SIG-M5 treated with dmso at 0.1 percent for 504 hours (cell line): Measurements from ENCODE around the gene NCAM2.

Experiments used
- DNase-seq: peaks from one replicate; lab custom pipeline; 2025; ENCODE audit not compliant: unreplicated experiment; lab: John Stamatoyannopoulos, UW

The NCAM2 gene

GRCh38 chr21:21025742-21026141 lies 27.5 kb downstream of the NCAM2 start:
- DNase-seq, result no peak

- DNase-seq, result no peak
These were observed 30.1 kb downstream of the NCAM2 start for GRCh38 chr21:21028275-21028820.

- peak; percentile 94 for DNase-seq
These were observed 31.0 kb downstream of the NCAM2 start for GRCh38 chr21:21029164-21029563.

- DNase-seq, result no peak
These were observed 32.1 kb downstream of the NCAM2 start for GRCh38 chr21:21030311-21030710.

- peak; percentile 84 for DNase-seq
These were observed 35.8 kb downstream of the NCAM2 start for GRCh38 chr21:21034036-21034435.

GRCh38 chr21:21039624-21040170 lies 41.5 kb downstream of the NCAM2 start:
- DNase-seq, result no peak

GRCh38 chr21:21045518-21045917 lies 47.3 kb downstream of the NCAM2 start:
- DNase-seq, result peak; percentile 33

GRCh38 chr21:21046063-21046462 lies 47.9 kb downstream of the NCAM2 start:
- DNase-seq, result no peak

GRCh38 chr21:21051109-21052055 lies 53.2 kb downstream of the NCAM2 start:
- peak; percentile 93 for DNase-seq

- no peak for DNase-seq
These were observed 54.5 kb downstream of the NCAM2 start for GRCh38 chr21:21052672-21053071.

GRCh38 chr21:21057349-21058062 lies 59.3 kb downstream of the NCAM2 start:
- no peak for DNase-seq

GRCh38 chr21:21063828-21064227 lies 65.6 kb downstream of the NCAM2 start:
- no peak for DNase-seq

GRCh38 chr21:21064353-21064752 lies 66.1 kb downstream of the NCAM2 start:
- no peak for DNase-seq

- DNase-seq, result no peak
These were observed 69.2 kb downstream of the NCAM2 start for GRCh38 chr21:21067375-21067774.

GRCh38 chr21:21074305-21074704 lies 76.1 kb downstream of the NCAM2 start:
- DNase-seq, result no peak

- DNase-seq, result no peak
These were observed 77.8 kb downstream of the NCAM2 start for GRCh38 chr21:21076051-21076450.

- no peak for DNase-seq
These were observed 78.3 kb downstream of the NCAM2 start for GRCh38 chr21:21076491-21076890.

GRCh38 chr21:21079646-21080045 lies 81.4 kb downstream of the NCAM2 start:
- DNase-seq, result no peak

GRCh38 chr21:21084179-21084578 lies 86.0 kb downstream of the NCAM2 start:
- DNase-seq, result no peak

GRCh38 chr21:21085206-21085605 lies 87.0 kb downstream of the NCAM2 start:
- DNase-seq, result no peak

GRCh38 chr21:21096956-21097355 lies 98.7 kb downstream of the NCAM2 start:
- DNase-seq, result peak; percentile 16

GRCh38 chr21:21097466-21097865 lies 99.3 kb downstream of the NCAM2 start:
- no peak for DNase-seq
